ENCODE measurements around the gene TEKT5.
"Not testable (repeated sequence)": the region's sequence is repeated elsewhere in the genome, so short reads cannot be mapped to it uniquely, and the experiment has no call there.

The TEKT5 gene

DNA sequence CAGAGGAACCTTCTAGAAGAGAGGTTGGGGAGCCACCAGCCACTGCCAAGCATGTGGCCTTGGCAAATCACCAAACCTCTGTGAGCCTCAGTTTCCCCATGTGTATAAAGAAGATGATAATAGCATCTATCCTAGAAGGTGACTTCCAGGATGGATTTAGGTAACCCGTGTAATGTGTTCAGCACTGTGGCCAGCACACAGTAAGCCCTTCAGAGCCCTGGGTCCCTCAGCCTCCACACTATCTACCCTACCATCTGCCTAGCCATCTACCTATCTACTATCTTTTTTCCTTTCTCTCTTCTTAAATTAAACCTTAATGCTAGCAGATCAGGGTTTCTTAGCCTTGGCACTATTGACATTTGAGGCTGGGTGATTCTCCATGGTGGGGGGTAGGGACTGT, 33.0 kb downstream of the TEKT5 start:
- DNase-seq (ENCODE audit: insufficient read length, low spot score) (no peak), FAIRE-seq (no peak)

DNA sequence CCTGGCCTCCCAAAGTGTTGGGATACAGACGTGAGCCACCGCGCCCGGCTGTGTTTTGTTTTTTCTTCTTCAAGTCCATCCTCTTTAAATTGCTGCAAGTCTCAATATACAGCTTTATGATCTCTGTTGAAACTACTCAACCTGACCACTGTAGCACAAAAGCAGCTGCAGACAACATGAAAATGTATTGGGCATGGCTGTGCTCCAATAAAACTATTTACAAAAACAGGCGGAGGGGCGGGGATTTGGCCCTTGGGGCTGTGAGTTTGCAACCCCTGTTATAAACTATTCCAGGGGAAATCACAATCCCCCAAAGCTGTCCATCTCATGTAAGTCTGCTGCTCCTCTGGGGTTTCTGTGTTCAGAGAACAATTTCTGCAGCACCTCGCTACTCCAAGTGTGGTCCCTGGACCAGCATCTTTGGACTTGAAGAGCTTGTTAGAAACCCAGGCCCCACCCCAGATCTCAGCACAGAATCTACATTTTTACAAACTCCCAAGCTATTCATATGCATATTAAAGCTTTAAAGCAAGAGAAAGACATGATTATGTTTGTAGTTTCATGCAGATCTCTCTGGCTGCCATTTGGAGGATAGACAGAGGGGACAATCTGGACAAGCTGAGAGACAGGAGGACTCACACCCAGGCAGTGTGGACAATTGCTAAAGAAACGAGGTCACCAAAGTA, 33.6 kb downstream of the TEKT5 start:
- FAIRE-seq (no peak), DNase-seq (ENCODE audit: insufficient read length, low spot score) (no peak)

DNA sequence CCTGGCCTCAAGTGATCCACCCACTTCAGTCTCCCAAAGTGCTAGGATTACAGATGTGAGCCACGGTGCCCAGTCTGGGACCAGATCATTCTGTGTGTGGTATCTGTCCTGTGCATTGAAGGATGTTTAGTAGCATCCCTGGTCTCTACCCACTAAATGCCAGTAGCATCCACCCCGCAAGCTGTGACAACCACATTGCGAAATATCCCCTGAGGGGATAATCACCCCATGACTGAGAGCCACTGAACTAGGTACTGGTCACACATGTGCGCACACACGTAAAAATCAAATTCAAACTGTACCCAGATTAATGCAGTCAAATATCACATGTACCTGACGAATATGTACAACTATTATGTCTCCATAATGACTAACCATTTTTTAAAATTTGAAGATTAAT, 35.8 kb downstream of the TEKT5 start:
- FAIRE-seq (no peak), DNase-seq (ENCODE audit: insufficient read length, low spot score) (no peak)

DNA sequence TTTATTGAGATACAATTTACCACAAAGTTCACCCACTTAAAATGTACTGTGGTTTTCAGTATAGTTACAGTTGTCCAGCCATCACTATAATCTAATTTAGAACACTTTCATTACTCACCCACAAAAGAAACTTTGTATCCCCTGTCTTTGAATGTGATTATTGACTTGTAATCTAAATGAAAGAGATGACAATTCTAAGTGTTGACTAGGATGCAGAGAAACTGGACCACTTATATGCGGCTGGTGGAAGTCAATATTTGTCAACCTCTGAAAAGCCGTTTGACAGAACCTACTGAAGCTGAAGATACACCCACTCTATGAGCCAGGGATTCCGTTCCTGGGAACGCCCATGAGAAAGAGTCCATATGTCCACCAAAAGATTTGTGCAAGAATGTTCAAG, 36.8 kb downstream of the TEKT5 start:
- FAIRE-seq (no peak), DNase-seq (ENCODE audit: insufficient read length, low spot score) (no peak)

DNA sequence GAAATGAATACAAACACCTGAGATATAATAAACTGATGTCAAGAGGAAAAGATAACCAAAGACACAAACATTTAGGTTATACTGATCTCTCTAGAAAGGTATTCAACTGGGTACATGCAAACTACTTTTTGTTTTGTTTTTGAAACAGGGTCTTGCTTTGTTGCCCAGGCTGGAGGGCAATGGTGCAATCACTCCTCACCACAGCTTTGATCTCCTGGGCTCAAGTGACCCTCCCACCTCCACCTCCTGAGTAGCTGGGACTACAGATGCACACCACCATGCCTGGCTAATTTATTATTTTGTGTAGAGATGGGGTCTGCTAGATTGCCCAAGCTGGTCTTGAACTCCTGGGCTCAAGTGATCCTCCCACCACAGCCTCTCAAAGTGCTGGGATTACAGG, 38.1 kb downstream of the TEKT5 start:
- no peak for DNase-seq (ENCODE audit: insufficient read length, low spot score)
- FAIRE-seq: no peak

DNA sequence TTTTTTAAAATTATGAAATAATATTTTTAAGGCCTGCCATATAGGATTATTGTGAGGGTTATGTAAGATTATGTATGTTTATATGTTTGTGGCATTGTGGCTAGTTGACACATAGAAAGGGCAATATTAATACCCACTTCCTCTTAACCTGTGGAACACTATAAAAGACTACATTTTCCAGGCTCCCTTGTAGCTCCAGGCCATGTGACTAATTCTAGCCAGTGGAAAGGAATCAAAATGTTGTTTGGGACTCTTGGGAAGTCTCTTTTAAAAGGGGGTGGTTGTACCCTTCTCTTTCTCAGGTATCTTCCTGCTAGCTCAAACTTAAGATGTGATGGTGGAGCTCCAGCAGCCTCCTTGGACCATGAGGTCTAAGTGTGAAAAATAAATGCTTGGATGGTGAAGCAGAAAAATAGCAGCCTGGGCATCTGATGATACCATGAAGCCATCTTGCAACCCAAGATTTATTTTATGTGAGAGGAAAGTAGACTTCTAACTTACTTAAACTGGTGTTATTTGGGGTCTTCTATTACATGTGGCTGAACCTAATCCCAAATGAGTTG, 39.2 kb downstream of the TEKT5 start:
- no peak for DNase-seq (ENCODE audit: insufficient read length, low spot score)
- FAIRE-seq: no peak

DNA sequence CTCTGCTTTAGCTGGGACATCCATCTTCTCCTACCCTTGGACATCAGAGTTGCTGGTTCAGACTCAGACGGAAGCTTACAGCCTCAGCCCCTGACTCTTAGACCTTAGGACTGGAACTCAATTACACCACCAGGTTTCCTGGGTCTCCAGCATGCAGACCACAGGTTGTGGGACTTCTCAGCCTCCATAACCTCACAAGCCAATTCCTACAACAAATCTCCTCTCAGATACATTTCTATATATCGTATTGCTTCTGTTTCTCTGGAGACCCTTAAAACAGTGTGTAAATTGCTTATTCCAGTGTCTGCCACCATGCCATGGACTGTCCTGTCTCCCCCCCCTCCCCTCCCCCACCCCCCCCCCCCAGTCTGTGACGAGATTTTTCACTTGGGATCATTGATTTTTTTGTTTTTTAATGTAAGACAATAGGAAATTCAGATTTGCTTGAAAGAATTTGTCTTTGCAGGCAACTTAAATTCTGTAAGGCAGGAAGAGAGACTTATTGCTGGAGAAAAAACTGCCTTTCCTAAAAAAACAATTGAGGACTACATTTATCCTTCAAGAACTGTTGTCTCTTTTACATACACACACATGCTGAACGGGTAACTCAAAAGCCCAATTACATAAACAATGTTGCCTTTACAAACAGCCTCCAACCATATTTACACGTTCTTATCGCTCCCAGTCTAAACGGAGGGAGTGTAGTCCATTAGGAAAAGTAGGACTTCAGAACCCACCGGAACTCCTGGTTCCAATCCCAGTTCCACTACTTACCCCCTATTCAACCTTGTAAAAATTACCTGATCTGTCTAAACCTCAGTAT, 39.9 kb downstream of the TEKT5 start:
- DNase-seq (ENCODE audit: insufficient read length, low spot score) (no peak), FAIRE-seq (no peak)

DNA sequence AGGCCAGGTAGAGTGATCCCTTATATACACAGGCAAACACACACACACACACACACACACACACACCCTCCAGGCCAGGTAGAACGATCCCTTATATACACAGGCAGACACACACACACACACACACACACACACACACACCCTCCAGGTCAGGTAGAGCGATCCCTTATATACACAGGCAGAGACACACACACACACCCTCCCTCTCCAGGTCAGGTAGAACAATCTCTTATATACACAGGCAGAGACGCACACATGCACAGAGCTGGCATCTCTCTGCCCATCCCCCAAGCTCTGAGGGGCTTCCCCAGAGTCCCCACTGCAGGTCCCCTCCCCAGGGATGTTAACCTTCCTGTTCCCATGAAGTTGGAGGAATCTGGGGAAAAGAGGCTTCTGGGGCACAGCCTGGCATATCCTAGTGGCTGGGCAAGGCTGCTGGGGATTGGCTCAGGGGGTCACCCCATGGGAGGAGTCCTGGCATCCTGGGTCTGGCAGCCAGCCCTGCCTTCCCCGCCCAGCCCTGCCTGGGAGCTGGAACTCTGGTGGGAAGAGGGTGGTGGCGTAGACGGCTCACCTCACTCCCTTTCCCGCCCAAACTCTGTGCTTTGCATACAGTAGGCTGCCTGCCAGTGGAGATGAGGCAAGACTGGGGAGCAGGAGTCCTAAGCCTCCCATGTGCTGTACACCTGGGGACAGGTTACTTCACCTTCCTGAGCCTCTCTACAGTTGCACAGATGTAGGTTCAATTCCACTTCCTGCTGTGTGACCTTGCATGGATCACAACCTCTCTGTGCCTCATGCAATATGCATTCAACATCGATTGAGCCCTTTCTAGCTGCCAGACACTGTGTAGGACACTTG, 41.8 kb downstream of the TEKT5 start:
- FAIRE-seq: no peak

DNA sequence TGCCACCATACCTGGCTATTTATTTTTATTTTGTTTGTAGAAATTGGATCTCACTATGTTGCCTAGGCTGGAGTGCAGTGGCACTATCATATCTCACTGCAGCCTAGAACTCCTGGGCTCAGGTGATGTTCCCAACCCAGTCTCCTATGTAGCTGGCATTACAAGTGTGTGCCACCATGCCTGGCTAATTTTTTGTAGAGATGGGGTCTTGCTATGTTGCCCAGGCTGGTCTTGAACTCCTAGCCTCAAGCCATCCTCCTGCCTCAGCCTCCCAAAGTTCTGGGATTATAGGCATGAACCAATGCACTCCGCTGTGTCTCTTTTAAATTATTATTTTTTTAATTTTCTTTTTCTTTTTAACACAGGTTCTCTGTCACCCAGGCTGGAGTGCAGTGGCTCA, 45.6 kb downstream of the TEKT5 start:
- DNase-seq (ENCODE audit: insufficient read length, low spot score); FAIRE-seq: not testable (repeated sequence)

More for the DNA sequence above, 41.8 kb downstream of the TEKT5 start:
- DNase-seq (ENCODE audit: insufficient read length, low spot score): peak; percentile 39

DNA sequence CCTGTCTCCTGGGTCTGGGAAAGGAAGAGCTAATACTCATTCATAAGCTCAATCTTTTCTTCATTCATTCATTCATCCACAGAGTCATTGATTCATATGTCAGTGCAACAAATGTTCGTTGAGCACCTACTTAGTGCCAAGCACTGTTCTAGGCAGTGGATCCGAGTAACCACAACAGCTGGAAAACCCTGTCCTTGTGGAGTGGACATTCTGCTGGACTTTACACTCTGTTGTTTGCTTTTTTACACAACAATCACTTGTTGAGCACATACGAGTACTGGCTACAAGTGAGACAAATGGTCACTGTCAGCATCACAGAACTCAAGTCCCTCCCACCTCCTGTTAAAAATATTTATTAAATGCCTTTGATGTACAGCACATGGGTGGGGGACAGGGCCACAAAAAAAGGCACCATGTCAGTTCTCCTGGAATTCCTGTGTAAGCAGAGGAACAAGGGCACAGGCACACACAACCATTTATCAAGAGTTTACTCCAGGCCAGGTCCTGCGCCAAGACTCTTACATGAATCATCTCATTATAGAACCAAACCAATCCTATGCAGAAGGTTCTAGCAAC, 46.9 kb downstream of the TEKT5 start:
- no peak for DNase-seq (ENCODE audit: insufficient read length, low spot score)
- FAIRE-seq: no peak

DNA sequence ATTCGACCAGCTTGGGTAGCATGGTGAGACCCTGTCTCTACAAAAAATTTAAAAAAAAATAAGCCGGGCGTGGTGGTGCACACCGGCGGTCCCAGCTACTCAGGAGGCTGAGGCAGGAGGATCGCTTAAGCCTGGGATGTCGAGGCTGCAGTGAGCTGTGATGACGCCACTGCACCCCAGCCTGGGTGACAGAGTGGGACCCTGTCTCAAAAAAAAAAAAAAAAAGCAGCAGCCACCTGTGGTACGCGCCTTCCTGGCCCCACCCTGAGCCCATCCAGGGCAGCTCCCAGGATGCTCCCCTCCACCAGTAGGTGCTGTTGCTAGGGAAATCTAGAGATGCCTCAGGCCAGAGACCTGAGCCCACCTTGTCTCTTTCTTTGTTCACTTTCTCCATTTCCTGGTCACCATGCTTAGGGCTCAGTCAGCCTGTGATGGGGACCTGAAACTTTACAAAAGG, 47.4 kb downstream of the TEKT5 start:
- DNase-seq (ENCODE audit: insufficient read length, low spot score) (no peak), FAIRE-seq (no peak)

DNA sequence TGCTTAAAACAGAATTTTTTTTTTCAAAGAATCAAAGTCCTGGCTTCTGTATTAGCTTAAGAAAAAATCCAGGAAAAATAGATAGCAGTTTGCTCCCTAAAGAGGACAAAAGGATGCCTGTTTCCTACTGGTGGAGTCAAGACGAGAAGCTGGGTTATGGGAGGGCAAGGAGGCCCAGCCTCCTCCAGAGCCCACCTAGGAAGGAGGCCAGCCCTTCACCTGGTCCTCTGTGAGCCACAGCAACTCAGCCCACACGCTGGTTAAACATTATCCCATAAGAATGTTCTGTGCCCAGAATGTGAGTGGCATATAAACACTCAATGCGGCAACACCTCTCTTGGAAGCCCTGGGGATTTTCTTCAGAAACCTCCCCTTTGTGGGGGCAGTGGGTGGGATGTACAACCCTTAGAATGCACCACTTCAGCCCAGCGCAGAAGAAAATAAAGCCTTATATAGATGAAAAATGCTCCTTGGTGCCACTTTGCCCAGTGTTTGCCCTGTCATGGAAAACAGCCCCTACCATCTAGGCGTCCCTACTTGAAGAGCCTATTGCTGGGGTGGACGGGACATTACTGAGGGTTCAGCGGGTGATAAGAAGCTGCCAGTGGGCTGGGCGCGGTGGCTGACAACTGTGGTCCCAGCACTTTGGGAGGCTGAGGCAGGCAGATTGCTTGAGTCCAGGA, 48.0 kb downstream of the TEKT5 start:
- FAIRE-seq: no peak
- DNase-seq (ENCODE audit: insufficient read length, low spot score): no peak

DNA sequence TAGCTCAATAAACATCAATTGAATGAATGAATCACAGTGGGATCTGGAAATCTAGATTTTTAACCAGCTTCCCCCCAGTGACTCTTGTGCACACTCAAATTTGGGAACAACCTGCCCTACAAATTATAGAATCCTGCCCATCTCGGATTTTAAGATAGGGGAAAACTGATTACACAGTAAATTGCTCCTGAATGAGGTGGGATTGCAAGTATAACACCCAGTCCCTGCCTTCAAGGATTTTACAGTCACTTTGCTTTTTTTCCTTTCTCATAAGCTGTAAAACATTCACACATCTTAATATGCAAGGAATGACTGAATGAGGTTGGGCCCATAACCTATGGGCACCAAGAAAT, 48.5 kb downstream of the TEKT5 start:
- FAIRE-seq: no peak

DNA sequence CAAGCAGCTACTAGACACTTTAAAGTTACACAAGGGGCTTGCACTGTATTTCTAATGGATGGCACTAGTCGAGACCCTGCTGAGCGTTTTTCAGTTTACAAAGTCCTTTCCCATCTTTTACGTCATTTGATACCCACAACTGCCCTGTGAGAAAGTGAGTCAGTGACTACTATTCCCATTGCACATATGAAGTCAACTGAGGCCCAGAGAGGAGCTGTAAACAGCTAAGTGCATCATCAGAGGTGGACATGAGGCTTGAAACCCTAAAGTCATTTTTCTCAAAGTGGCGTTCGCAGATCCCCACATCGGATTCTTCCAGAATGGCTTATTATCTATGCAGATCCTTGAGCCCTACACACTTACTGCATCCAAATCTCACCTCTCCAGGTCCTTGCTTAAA, 50.6 kb downstream of the TEKT5 start:
- DNase-seq (ENCODE audit: insufficient read length, low spot score) (no peak), FAIRE-seq (no peak)

More for the DNA sequence above, 48.5 kb downstream of the TEKT5 start:
- no peak for DNase-seq (ENCODE audit: insufficient read length, low spot score)

DNA sequence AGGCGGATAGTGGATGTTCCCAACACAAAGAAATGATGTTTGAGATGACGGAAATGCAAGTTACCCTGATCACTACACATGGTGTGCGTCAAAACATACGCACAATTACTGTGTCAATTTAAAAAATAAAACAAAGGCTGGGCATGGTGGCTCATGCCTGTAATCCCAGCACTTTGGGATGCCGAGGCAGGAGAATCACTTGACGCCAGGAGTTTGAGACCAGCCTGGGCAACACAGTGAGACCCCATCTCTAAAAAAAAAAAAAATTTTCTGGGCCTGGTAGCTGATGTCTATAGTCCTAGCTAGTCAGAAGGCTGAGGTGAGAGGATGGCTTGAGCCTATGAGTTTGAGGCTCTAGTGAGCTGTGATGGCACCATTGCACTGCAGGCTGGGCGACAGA, 51.8 kb downstream of the TEKT5 start:
- no peak for DNase-seq (ENCODE audit: insufficient read length, low spot score)
- no peak for FAIRE-seq

DNA sequence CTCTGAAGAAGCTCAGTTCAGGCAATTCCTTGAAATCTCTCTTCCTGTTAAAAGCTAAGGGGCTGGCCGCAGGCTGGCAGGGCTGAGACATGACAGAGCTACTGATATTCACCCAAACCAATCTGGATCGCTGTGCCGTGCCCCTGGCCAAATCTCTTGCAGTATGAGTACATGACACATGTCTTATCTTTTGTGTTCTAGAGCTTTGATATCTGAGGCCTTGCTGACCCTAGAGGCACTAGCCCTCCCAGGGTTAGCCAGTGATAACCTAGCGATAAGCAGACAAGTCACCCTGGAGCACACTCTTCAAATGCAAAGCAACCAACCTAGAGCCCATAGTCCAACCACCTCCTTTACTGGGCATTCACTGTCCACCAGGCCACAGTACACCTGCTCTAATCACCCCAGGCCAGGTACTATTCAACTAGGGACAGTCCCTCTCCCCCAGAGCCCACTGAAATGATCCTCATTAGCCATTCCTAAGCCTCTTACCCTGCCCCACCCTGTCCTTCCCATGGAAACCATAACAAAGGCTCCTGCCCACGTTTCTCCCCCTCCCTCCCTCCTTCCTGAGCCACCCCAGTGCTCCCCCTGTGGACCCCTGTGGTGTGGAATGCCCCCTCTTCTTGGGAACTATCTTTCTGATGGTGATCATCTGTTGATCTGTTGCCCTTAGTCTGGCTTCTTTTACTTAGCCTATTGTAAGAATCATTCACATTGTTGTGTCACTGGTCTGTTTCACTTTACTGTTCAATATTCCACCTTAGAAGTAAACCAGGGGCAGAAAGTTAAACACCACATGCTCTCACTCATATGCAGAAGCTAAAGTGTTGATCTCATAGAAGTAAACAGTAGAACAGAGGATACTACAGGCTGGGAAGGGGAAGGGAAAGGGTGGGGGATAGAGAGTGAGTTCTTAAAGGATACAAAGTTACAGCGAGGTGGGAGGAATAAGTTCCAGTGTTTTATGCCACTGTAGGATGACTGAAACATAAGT, 52.5 kb downstream of the TEKT5 start:
- no peak for FAIRE-seq
- DNase-seq (ENCODE audit: insufficient read length, low spot score): no peak

DNA sequence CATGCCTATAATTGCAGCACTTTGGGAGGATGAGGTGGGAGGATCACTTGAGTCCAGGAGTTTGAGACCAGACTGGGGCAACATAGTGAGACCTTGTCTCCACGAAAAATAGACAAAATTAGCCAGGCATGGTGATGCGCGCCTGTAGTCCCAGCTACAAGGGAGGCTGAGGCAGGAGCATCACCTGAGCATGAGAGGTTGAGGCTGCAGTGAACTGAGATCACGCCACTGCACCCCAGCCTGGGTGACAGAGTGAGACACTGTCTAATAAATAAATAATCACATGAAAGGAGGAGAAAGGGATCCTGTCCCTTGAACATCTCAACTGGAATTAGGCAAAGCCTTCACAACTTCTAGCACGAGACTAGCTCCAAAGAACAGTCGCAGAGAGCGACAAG, 53.2 kb downstream of the TEKT5 start:
- FAIRE-seq (no peak), DNase-seq (ENCODE audit: insufficient read length, low spot score) (no peak)

DNA sequence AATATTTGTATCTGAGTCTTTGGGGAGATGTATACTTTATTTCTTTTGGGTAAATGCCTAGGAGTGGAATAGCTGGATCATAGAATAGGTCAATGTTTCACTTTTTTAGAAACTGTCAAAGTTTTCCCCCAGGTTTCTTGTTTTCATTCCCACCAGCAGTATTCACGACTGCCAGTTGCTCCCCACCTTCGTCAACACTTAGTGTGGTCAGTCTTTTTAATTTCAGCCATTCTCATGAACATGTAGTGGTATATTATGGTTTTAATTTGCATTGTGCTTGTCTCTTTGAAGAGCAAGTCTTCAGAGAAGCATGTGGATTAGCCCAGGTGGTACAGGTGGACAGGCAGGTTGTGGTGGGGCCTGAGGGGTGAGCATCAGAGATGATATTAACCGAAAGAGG, 53.8 kb downstream of the TEKT5 start:
- no peak for DNase-seq (ENCODE audit: insufficient read length, low spot score)
- FAIRE-seq: no peak

DNA sequence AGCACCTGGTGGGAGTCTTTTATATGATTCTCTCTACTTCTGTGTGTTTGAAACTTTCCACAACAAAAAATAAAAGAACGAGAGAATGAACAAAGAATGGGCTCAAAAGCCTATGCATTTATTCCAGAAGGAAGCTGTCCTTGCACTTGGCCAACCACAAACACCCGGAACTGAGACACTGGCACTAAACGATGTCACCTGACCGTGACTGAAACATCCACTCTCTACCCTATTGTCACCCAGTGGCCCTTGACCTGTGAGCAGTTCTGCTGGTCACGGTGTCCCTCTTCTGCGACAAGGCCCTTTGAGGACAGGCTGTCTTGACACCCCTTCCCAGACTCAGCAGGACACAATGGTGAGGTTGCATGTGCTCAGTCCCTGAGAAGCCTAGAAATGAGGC, 56.6 kb downstream of the TEKT5 start:
- no peak for FAIRE-seq
- no peak for DNase-seq (ENCODE audit: insufficient read length, low spot score)
